ENCODE data around the gene DSCAML1.

DNA sequence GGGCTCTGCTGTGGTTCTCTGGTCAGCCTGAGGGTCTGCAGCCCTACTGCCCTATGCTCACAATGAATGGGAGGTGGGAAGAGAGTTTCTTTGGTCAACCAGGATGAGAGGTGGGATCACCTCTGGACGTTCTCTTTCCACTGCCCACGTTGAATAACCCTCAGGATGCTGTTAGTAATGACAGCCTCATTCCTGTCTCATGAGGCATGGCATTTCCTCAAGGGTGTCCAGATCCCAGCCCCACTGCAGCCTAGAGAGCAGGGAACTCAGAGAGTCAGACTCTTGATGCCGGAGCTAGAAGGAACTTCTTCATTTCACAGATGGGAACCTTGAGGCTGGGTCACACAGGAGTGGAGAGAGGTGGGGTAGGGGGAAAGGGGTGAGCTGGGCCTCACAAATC, 273.3 kb downstream of the DSCAML1 start:
- TF ChIP-seq, protein P1, sequence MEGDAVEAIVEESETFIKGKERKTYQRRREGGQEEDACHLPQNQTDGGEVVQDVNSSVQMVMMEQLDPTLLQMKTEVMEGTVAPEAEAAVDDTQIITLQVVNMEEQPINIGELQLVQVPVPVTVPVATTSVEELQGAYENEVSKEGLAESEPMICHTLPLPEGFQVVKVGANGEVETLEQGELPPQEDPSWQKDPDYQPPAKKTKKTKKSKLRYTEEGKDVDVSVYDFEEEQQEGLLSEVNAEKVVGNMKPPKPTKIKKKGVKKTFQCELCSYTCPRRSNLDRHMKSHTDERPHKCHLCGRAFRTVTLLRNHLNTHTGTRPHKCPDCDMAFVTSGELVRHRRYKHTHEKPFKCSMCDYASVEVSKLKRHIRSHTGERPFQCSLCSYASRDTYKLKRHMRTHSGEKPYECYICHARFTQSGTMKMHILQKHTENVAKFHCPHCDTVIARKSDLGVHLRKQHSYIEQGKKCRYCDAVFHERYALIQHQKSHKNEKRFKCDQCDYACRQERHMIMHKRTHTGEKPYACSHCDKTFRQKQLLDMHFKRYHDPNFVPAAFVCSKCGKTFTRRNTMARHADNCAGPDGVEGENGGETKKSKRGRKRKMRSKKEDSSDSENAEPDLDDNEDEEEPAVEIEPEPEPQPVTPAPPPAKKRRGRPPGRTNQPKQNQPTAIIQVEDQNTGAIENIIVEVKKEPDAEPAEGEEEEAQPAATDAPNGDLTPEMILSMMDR (IDR thresholded peaks at IDR 0.05): no peak
- no peak for TF ChIP-seq POLR2A (IDR thresholded peaks at IDR 0.05)

Data from uterus (tissue), 2 donors.